ENCODE results near the gene KIAA0753. TPM values are rescaled to one million over a fixed set of nuclear protein-coding genes. Genes with fewer than 3 reads are reported as not detected.

KIAA0753 gene
- total and polyA plus RNA-seq, 9 of the 15 experiments (the other 6 are each of a cell fraction or from before 2014, with no cell fraction given): 2.0 to 9.0 (median 6.9) TPM

DNA sequence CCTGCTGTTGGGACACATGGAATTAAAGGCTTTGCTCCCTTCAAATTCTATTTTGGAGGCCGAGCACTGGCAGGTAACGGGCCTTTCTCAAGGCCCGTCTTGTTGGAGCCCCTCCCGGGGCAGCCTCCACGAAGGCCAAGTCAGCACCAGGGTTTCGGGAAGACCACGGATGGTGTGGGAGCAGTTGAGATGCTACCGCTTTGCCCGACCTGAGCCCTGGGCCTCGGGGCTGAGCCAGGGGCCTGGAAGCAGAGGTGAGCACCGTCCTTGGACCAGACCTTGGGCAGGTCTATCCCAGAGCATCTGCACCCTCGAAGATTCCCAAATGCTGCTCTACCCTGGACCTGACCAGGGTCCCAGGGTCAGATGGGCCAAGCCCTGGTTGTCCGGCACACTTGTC lies 34.1 kb upstream of the KIAA0753 start (continued):
- TF ChIP-seq, protein P1, sequence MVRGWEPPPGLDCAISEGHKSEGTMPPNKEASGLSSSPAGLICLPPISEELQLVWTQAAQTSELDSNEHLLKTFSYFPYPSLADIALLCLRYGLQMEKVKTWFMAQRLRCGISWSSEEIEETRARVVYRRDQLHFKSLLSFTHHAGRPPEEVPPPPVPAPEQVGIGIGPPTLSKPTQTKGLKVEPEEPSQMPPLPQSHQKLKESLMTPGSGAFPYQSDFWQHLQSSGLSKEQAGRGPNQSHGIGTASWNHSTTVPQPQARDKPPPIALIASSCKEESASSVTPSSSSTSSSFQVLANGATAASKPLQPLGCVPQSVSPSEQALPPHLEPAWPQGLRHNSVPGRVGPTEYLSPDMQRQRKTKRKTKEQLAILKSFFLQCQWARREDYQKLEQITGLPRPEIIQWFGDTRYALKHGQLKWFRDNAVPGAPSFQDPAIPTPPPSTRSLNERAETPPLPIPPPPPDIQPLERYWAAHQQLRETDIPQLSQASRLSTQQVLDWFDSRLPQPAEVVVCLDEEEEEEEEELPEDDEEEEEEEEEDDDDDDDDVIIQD (CRISPR knock-in tag; IDR thresholded peaks at IDR 0.05): no peak
- TF ChIP-seq PML (IDR thresholded peaks at IDR 0.05; ENCODE audit: low read length): no peak
- no peak for TF ChIP-seq SMAD4 (CRISPR knock-in tag; conservative IDR thresholded peaks at IDR 0.05)
- no peak for TF ChIP-seq DACH1 (IDR thresholded peaks at IDR 0.05; ENCODE audit: partially characterized antibody)
- no peak for TF ChIP-seq CHD1 (IDR thresholded peaks at IDR 0.05; ENCODE audit: low read length)
- TF ChIP-seq ATF3 (IDR thresholded peaks at IDR 0.05): no peak
- no peak for TF ChIP-seq ATF3 (CRISPR knock-in tag; conservative IDR thresholded peaks at IDR 0.05)
- no peak for TF ChIP-seq ETV5 (CRISPR knock-in tag; IDR thresholded peaks at IDR 0.05; ENCODE audit: low read depth)
- TF ChIP-seq BRD4 (IDR thresholded peaks at IDR 0.05): no peak

- BruUV-seq (replicated peaks): no TSS peak
- H3K27me3 ChIP-seq (ENCODE audit: control insufficient read depth in 2 of 2, insufficient read depth in 2 of 2, low read length in 2 of 2): peaks cover 8 to 51% of the 10 kb centered on the region in 2 experiments; a peak in 4 of 5 replicates
- intact Hi-C loops (cut with micrococcal nuclease): no loop called here
- no peak overlapping the region for H3K4me3 ChIP-seq
- in situ Hi-C loops (cut with MboI): no loop called here
- no peak overlapping the region for H2AFZ ChIP-seq (ENCODE audit: low read depth, low read length)
- H3K4me2 ChIP-seq (ENCODE audit: insufficient read depth, low read length): no peak overlapping the region
- DNase-seq (ENCODE audit: extremely low read depth in 1 of 4, low spot score in 3 of 4): no peak
- no peaks in the 10 kb centered on the region; a peak in 1 of 5 replicates for H3K4me1 ChIP-seq (replicated peaks in 1 of 2; ENCODE audit: control insufficient read depth in 2 of 2, insufficient read depth in 2 of 2, low read length in 2 of 2)
- no peaks in the 10 kb centered on the region for H3K36me3 ChIP-seq (ENCODE audit: control insufficient read depth, insufficient read depth, low read length)
- no peak overlapping the region for H3K9ac ChIP-seq (ENCODE audit: insufficient read depth in 1 of 2, low read depth in 2 of 2, low read length in 2 of 2)
- H4K20me1 ChIP-seq (replicated peaks; ENCODE audit: control insufficient read depth, insufficient read depth, low read length): no peaks in the 10 kb centered on the region
- no peak for FAIRE-seq
- CTCF ChIA-PET (ENCODE audit: low intra/inter-chr PET ratio): no interaction called here
- no peak overlapping the region for H3K27ac ChIP-seq (ENCODE audit: extremely low read depth, low read depth, low read length)
- 0% methylated on average over 4 of the region's 7 CpGs for WGBS (ENCODE audit: insufficient coverage, low coverage, missing lambda C conversion rate)
- ATAC-seq: no peak
- H3K79me2 ChIP-seq (ENCODE audit: control insufficient read depth, insufficient read depth, low read length): no peaks in the 10 kb centered on the region
- H3K9me1 ChIP-seq (ENCODE audit: control insufficient read depth, insufficient read depth, low read length): no peaks in the 10 kb centered on the region
- POLR2A ChIA-PET: interaction anchor here (0.6 kb wide), 1 partner anchor 84 kb away, joined by 3 read pairs; no protein-coding TSS in a partner anchor
- H3K9me3 ChIP-seq (replicated peaks; ENCODE audit: control insufficient read depth, insufficient read depth, low read depth, low read length): no peaks in the 10 kb centered on the region
- no peak for TF ChIP-seq GATAD2A (IDR thresholded peaks at IDR 0.05)
- no peak for TF ChIP-seq KDM4B (IDR thresholded peaks at IDR 0.05; ENCODE audit: borderline replicate concordance in 2 of 2, low read depth in 1 of 2)
- no peak for TF ChIP-seq JUND (IDR thresholded peaks at IDR 0.05; ENCODE audit: borderline replicate concordance, low read depth, low read length)
- TF ChIP-seq JUND (tag; IDR thresholded peaks at IDR 0.05; ENCODE audit: borderline replicate concordance, low read depth, low read length): no peak
- TF ChIP-seq NELFE (IDR thresholded peaks at IDR 0.05; ENCODE audit: insufficient read depth, insufficient read length): no peak
- TF ChIP-seq ZNF79 (CRISPR knock-in tag; IDR thresholded peaks at IDR 0.05; ENCODE audit: low read depth): no peak
- no peak for TF ChIP-seq HNRNPL (IDR thresholded peaks at IDR 0.05; ENCODE audit: low read depth, low read length)
- TF ChIP-seq RBM14 (IDR thresholded peaks at IDR 0.05; ENCODE audit: borderline replicate concordance, insufficient read depth, low read depth, low read length): no peak
Observed at GRCh38 chr17:6671431-6671830, 30.9 kb upstream of the KIAA0753 start.

Measured in K562 (cell line).